GM23338 (cell line): ENCODE results near the gene AMOTL1. TPM values are rescaled to one million over a fixed set of nuclear protein-coding genes. Genes with fewer than 3 reads are reported as not detected.

Experiments
- ATAC-seq: fragments of 200-7000 bp; cut with Tn5 transposase; 3 replicates; pipeline ENCODE4 v1.9.1; 2020
- DNase-seq: peaks from one replicate; pipeline ENCODE4 v3.0.0-alpha.2; 2015; ENCODE audit warnings: low spot score
- H2AFZ ChIP-seq: fragments of 200-600 bp; sonication (generic); 2 replicates; pipeline ENCODE4 v1.8.0; 2016; ENCODE audit warnings: antibody characterized with exemption, mild to moderate bottlenecking, moderate library complexity
- H3F3A ChIP-seq: fragments of 200-600 bp; sonication (generic); replicated peaks from 2 replicates; pipeline ENCODE4 v1.8.0; 2017; ENCODE audit warnings: antibody characterized with exemption, mixed run types, low read depth
- H3K27ac ChIP-seq: fragments of 200-600 bp; sonication (generic); 2 replicates; pipeline ENCODE4 v1.6.1; 2016; ENCODE audit warnings: low read depth
- H3K27me3 ChIP-seq: fragments of 200-600 bp; sonication (generic); 2 replicates; pipeline ENCODE4 v1.8.0; 2016; ENCODE audit warnings: mild to moderate bottlenecking, mixed run types, moderate library complexity; ENCODE audit not compliant: insufficient read depth
- H3K36me3 ChIP-seq: fragments of 200-600 bp; sonication (generic); 2 replicates; pipeline ENCODE4 v1.8.0; 2016; ENCODE audit warnings: mild to moderate bottlenecking; ENCODE audit not compliant: insufficient read depth
- H3K4me1 ChIP-seq: fragments of 200-600 bp; sonication (generic); 2 replicates; pipeline ENCODE4 v1.8.0; 2016; ENCODE audit warnings: mild to moderate bottlenecking, moderate library complexity; ENCODE audit not compliant: insufficient read depth
- H3K4me2 ChIP-seq: fragments of 200-600 bp; sonication (generic); 2 replicates; pipeline ENCODE4 v1.7.1; 2017; ENCODE audit warnings: mixed run types
- H3K4me3 ChIP-seq: fragments of 200-600 bp; sonication (generic); 2 replicates; pipeline ENCODE4 v1.6.1; 2016; ENCODE audit warnings: mixed run types
- H3K79me2 ChIP-seq: fragments of 200-600 bp; sonication (generic); replicated peaks from 2 replicates; pipeline ENCODE4 v1.8.0; 2017; ENCODE audit warnings: mild to moderate bottlenecking; ENCODE audit not compliant: insufficient read depth
- H3K9me2 ChIP-seq: fragments of 200-600 bp; sonication (generic); 2 replicates; pipeline ENCODE4 v1.8.0; 2017; ENCODE audit not compliant: insufficient read depth
- H4K20me1 ChIP-seq: fragments of 200-600 bp; sonication (generic); replicated peaks from 2 replicates; pipeline ENCODE4 v1.8.0; 2017; ENCODE audit warnings: mild to moderate bottlenecking; ENCODE audit not compliant: insufficient read depth
- H3K27ac Mint-ChIP-seq: 2 replicates; pipeline ENCODE4 v1.8.0; 2020; ENCODE audit warnings: inconsistent platforms, mild to moderate bottlenecking, moderate library complexity, mixed read lengths
- H3K27me3 Mint-ChIP-seq: 3 replicates; pipeline ENCODE4 v1.8.0; 2022; ENCODE audit warnings: low read depth, mild to moderate bottlenecking, moderate library complexity, mixed read lengths, inconsistent platforms; ENCODE audit not compliant: insufficient read depth, poor library complexity
- H3K36me3 Mint-ChIP-seq: 3 replicates; pipeline ENCODE4 v1.8.0; 2021; ENCODE audit warnings: low read depth, mild to moderate bottlenecking, inconsistent platforms, moderate library complexity, mixed read lengths
- H3K4me1 Mint-ChIP-seq: 3 replicates; pipeline ENCODE4 v1.8.0; 2020; ENCODE audit warnings: mild to moderate bottlenecking, inconsistent platforms, mixed read lengths
- H3K4me3 Mint-ChIP-seq: 3 replicates; pipeline ENCODE4 v1.8.0; 2021; ENCODE audit warnings: moderate library complexity, mild to moderate bottlenecking, inconsistent platforms, mixed read lengths
- H3K9me3 Mint-ChIP-seq: 3 replicates; pipeline ENCODE4 v1.8.0; 2020; ENCODE audit warnings: moderate library complexity, mild to moderate bottlenecking, inconsistent platforms, mixed read lengths
- CREB1 ChIP-seq: fragments of 250-450 bp; sonication (Bioruptor Pico); IDR thresholded peaks from 2 replicates; pipeline ENCODE4 v1.5.0; 2020; ENCODE audit warnings: low read depth, mild to moderate bottlenecking, moderate library complexity
- CTCF ChIP-seq, 2 experiments: fragments of 200-600 bp in 1 of 2; sonication (generic) in 1 of 2; conservative IDR thresholded peaks; 2 replicates each; pipeline versions ENCODE4 v1.5.1 to v1.6.1; 2016 to 2017; ENCODE audit warnings: antibody characterized with exemption in 2 of 2, low read depth in 2 of 2, mild to moderate bottlenecking in 2 of 2, moderate library complexity in 1 of 2
- ETS1 ChIP-seq: IDR thresholded peaks from 2 replicates; pipeline ENCODE4 v1.6.1; 2016; ENCODE audit warnings: antibody characterized with exemption
- EZH2 ChIP-seq: fragments of 200-600 bp; sonication (generic); IDR thresholded peaks from one replicate; pipeline ENCODE4 v1.8.0; 2017; ENCODE audit warnings: antibody characterized with exemption, mild to moderate bottlenecking, low read depth; ENCODE audit not compliant: unreplicated experiment
- EZH2phosphoT487 ChIP-seq: fragments of 200-600 bp; sonication (generic); IDR thresholded peaks from one replicate; pipeline ENCODE4 v1.8.1; 2018; ENCODE audit warnings: antibody characterized with exemption; ENCODE audit not compliant: unreplicated experiment
- JUNB ChIP-seq: IDR thresholded peaks from one replicate; pipeline ENCODE4 v1.6.1; 2016; ENCODE audit warnings: antibody characterized with exemption; ENCODE audit not compliant: unreplicated experiment
- NANOG ChIP-seq: IDR thresholded peaks from 2 replicates; pipeline ENCODE4 v1.6.1; 2016; ENCODE audit warnings: antibody characterized with exemption, borderline replicate concordance
- POLR2AphosphoS5 ChIP-seq: IDR thresholded peaks from 2 replicates; pipeline ENCODE4 v1.6.1; 2016; ENCODE audit warnings: antibody characterized with exemption, low read depth
- STAT1 ChIP-seq: IDR thresholded peaks from one replicate; pipeline ENCODE4 v1.6.1; 2016; ENCODE audit warnings: antibody characterized with exemption; ENCODE audit not compliant: unreplicated experiment
- ZNF114 ChIP-seq: fragments of 250-450 bp; sonication (Bioruptor Pico); IDR thresholded peaks from 2 replicates; pipeline ENCODE4 v1.5.0; 2020; ENCODE audit warnings: mild to moderate bottlenecking, moderate library complexity
- ZNF331 ChIP-seq: fragments of 250-450 bp; sonication (Bioruptor Pico); IDR thresholded peaks from 2 replicates; pipeline ENCODE4 v1.5.0; 2020; ENCODE audit warnings: low read depth, mild to moderate bottlenecking, moderate library complexity
- polyA plus RNA-seq: library from polyadenylated mRNA; unstranded; fragments of >200 nt; fragmentation: Nextera tagmentation; extraction: Ambion mirVana; gene quantifications from 2 replicates; pipeline ENCODE4 v1.2.1, GENCODE V29; 2016
- total RNA-seq: library from RNA; depleted of rRNA; stranded (reverse); fragments of >200 nt; shearing (Covaris generic); gene quantifications from 2 replicates; pipeline ENCODE4 v1.2.3, GENCODE V29; 2014
- TF ChIP-seq, protein P1 (sequence below): fragments of 250-450 bp; sonication (Bioruptor Pico); IDR thresholded peaks from 2 replicates; pipeline ENCODE4 v1.5.0; 2020; ENCODE audit warnings: mild to moderate bottlenecking, moderate library complexity
- TF ChIP-seq, protein P2 (sequence below): IDR thresholded peaks from one replicate; pipeline ENCODE4 v1.6.1; 2018; ENCODE audit warnings: antibody characterized with exemption; ENCODE audit not compliant: unreplicated experiment

The AMOTL1 gene
- total and polyA plus RNA-seq, 2 experiments from 2014 or later, result 4.3 to 18.7 TPM

DNA sequence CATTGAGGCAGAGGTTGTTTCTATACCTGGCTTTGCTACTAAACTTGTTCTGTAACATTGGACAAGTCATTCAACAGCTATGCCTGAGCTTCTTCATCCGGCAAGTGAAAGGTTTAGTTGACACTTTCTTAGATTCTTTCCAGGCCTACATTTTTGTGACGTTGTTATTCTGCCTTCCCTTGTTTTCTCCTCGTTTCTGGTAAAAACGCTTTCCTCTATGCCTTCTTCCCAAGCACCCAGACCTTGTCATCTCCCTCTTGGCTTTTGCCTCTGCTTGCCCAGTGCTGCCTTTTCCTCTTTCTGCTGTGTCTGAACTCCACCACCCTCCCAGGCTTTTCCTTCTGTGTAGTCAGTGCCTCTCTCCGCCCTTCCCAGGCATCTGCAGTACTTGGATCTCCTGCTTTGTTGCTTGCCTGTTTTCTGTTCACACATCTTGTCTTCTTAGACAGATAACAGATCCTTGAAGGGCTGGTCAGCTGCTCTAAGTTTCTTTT lies 1.4 kb upstream of the AMOTL1 start:
- Histone ChIP-seq H3K4me3 (no peak overlapping the region), H3K4me1 (peaks cover 55% of the 10 kb centered on the region), H2AFZ (no peak overlapping the region), H4K20me1 (peaks cover 17% of the 10 kb centered on the region; the same call in 1 of the 2 replicates), H3K27ac (no peak overlapping the region), H3K79me2 (peaks cover 30% of the 10 kb centered on the region), H3K4me2 (no peak overlapping the region), H3F3A (no peaks in the 10 kb centered on the region; the same call in 1 of the 2 replicates), H3K27me3 (peaks cover 89% of the 10 kb centered on the region), H3K36me3 (no peaks in the 10 kb centered on the region; the same call in 1 of the 2 replicates), H3K9me2 (no peaks in the 10 kb centered on the region)
- H3K9me3 Mint-ChIP-seq, result peaks cover 3% of the 10 kb centered on the region; the same call in 1 of the 3 replicates
- no peak overlapping the region for H3K27ac Mint-ChIP-seq
- no peaks in the 10 kb centered on the region; the same call in 2 of the 3 replicates for H3K36me3 Mint-ChIP-seq
- no peak for ATAC-seq
- peaks cover 44% of the 10 kb centered on the region for H3K4me1 Mint-ChIP-seq
- H3K27me3 Mint-ChIP-seq, result peaks cover 22% of the 10 kb centered on the region
- TF ChIP-seq ETS1 (no peak), ZNF331 (CRISPR knock-in tag) (no peak), POLR2AphosphoS5 (no peak), EZH2phosphoT487 (no peak), EZH2 (no peak), NANOG (no peak), CREB1 (CRISPR knock-in tag) (no peak), JUNB (no peak), ZNF114 (CRISPR knock-in tag) (no peak), STAT1 (no peak), CTCF (conservative IDR thresholded peaks at IDR 0.05; ENCODE audit: low read depth in 2 of 2) (no peak)
- TF ChIP-seq, protein P1, sequence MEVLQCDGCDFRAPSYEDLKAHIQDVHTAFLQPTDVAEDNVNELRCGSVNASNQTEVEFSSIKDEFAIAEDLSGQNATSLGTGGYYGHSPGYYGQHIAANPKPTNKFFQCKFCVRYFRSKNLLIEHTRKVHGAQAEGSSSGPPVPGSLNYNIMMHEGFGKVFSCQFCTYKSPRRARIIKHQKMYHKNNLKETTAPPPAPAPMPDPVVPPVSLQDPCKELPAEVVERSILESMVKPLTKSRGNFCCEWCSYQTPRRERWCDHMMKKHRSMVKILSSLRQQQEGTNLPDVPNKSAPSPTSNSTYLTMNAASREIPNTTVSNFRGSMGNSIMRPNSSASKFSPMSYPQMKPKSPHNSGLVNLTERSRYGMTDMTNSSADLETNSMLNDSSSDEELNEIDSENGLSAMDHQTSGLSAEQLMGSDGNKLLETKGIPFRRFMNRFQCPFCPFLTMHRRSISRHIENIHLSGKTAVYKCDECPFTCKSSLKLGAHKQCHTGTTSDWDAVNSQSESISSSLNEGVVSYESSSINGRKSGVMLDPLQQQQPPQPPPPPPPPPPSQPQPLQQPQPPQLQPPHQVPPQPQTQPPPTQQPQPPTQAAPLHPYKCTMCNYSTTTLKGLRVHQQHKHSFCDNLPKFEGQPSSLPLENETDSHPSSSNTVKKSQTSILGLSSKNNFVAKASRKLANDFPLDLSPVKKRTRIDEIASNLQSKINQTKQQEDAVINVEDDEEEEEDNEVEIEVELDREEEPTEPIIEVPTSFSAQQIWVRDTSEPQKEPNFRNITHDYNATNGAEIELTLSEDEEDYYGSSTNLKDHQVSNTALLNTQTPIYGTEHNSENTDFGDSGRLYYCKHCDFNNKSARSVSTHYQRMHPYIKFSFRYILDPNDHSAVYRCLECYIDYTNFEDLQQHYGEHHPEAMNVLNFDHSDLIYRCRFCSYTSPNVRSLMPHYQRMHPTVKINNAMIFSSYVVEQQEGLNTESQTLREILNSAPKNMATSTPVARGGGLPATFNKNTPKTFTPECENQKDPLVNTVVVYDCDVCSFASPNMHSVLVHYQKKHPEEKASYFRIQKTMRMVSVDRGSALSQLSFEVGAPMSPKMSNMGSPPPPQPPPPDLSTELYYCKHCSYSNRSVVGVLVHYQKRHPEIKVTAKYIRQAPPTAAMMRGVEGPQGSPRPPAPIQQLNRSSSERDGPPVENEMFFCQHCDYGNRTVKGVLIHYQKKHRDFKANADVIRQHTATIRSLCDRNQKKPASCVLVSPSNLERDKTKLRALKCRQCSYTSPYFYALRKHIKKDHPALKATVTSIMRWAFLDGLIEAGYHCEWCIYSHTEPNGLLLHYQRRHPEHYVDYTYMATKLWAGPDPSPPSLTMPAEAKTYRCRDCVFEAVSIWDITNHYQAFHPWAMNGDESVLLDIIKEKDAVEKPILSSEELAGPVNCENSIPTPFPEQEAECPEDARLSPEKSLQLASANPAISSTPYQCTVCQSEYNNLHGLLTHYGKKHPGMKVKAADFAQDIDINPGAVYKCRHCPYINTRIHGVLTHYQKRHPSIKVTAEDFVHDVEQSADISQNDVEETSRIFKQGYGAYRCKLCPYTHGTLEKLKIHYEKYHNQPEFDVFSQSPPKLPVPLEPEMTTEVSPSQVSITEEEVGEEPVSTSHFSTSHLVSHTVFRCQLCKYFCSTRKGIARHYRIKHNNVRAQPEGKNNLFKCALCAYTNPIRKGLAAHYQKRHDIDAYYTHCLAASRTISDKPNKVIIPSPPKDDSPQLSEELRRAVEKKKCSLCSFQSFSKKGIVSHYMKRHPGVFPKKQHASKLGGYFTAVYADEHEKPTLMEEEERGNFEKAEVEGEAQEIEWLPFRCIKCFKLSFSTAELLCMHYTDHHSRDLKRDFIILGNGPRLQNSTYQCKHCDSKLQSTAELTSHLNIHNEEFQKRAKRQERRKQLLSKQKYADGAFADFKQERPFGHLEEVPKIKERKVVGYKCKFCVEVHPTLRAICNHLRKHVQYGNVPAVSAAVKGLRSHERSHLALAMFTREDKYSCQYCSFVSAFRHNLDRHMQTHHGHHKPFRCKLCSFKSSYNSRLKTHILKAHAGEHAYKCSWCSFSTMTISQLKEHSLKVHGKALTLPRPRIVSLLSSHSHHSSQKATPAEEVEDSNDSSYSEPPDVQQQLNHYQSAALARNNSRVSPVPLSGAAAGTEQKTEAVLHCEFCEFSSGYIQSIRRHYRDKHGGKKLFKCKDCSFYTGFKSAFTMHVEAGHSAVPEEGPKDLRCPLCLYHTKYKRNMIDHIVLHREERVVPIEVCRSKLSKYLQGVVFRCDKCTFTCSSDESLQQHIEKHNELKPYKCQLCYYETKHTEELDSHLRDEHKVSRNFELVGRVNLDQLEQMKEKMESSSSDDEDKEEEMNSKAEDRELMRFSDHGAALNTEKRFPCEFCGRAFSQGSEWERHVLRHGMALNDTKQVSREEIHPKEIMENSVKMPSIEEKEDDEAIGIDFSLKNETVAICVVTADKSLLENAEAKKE, result no peak
- TF ChIP-seq, protein P2, sequence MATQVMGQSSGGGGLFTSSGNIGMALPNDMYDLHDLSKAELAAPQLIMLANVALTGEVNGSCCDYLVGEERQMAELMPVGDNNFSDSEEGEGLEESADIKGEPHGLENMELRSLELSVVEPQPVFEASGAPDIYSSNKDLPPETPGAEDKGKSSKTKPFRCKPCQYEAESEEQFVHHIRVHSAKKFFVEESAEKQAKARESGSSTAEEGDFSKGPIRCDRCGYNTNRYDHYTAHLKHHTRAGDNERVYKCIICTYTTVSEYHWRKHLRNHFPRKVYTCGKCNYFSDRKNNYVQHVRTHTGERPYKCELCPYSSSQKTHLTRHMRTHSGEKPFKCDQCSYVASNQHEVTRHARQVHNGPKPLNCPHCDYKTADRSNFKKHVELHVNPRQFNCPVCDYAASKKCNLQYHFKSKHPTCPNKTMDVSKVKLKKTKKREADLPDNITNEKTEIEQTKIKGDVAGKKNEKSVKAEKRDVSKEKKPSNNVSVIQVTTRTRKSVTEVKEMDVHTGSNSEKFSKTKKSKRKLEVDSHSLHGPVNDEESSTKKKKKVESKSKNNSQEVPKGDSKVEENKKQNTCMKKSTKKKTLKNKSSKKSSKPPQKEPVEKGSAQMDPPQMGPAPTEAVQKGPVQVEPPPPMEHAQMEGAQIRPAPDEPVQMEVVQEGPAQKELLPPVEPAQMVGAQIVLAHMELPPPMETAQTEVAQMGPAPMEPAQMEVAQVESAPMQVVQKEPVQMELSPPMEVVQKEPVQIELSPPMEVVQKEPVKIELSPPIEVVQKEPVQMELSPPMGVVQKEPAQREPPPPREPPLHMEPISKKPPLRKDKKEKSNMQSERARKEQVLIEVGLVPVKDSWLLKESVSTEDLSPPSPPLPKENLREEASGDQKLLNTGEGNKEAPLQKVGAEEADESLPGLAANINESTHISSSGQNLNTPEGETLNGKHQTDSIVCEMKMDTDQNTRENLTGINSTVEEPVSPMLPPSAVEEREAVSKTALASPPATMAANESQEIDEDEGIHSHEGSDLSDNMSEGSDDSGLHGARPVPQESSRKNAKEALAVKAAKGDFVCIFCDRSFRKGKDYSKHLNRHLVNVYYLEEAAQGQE, result no peak
- H3K4me3 Mint-ChIP-seq, result no peak overlapping the region
- no peak for DNase-seq
